HS-27A (cell line): ENCODE data around the gene ALOX15B.

ENCODE experiments used
- DNase-seq: peaks from one replicate; pipeline ENCODE4 v3.0.0-alpha.2; 2012; ENCODE audit warnings: low read depth, missing footprints

Gene ALOX15B, protein sequence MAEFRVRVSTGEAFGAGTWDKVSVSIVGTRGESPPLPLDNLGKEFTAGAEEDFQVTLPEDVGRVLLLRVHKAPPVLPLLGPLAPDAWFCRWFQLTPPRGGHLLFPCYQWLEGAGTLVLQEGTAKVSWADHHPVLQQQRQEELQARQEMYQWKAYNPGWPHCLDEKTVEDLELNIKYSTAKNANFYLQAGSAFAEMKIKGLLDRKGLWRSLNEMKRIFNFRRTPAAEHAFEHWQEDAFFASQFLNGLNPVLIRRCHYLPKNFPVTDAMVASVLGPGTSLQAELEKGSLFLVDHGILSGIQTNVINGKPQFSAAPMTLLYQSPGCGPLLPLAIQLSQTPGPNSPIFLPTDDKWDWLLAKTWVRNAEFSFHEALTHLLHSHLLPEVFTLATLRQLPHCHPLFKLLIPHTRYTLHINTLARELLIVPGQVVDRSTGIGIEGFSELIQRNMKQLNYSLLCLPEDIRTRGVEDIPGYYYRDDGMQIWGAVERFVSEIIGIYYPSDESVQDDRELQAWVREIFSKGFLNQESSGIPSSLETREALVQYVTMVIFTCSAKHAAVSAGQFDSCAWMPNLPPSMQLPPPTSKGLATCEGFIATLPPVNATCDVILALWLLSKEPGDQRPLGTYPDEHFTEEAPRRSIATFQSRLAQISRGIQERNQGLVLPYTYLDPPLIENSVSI

DNA sequence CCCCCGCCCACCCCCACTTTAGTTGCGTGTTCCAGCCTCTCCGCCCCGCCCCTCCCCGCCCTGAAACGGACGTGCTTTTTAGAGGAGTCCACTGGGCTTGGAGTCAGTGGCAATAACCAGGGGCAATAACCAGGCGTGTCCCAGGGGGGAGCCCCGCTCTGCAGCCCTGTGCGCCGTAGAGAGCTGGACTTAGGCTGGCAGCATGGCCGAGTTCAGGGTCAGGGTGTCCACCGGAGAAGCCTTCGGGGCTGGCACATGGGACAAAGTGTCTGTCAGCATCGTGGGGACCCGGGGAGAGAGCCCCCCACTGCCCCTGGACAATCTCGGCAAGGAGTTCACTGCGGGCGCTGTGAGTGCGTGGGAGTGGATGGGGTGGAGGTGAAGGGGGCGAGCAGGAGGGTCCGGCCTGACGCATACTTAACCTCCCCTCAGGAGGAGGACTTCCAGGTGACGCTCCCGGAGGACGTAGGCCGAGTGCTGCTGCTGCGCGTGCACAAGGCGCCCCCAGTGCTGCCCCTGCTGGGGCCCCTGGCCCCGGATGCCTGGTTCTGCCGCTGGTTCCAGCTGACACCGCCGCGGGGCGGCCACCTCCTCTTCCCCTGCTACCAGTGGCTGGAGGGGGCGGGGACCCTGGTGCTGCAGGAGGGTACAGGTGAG, at the start of gene ALOX15B:
Gene ALOX15B (plus strand): TSS at position 106 of the 657 bp plus-strand sequence. CDS start 97 bp downstream, at position 203.
- DNase-seq, result no peak

DNA sequence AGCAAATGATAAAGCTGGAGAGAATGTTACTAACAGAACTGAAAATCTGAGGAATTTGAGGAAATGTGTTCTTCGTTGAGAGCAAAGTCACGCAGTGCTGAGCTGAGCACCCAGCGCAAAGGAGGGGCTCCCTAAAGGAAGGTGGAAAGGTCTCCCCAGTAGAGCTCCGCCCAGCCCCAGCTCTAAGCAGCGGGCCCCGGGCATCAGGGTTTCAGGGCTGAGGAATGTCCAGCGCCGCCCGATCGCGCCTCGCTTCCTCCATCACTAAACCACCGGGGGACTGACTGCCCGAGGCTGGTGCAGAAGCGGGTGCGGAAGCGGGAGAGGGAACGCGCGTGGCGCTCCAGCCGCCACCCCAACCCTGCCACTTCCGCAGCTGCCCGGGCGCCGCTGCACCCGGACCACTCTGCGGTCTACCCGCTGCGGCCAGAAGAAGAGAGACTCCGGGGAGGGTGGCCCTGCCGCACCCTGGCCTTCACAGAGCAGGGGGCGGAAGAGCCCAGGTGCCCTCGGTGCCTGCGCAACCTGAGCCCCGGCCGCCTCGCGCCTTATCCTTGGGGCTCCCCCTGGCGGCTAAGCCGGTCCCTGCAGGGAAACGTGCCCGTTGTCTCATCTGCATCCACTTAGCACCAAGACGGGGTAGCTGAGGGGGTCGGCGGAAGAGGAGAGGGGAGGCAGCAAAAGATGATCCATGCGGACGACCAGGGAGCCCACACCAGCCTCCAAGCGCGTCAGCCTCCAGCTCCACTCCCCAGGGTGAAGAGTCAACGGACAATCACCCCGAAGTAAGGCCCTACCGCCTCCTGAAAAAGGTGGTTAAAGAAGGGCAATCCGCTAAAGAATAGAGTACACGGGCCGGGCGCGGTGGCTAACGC, 48.8 kb upstream of the ALOX15B start:
- no peak for DNase-seq

DNA sequence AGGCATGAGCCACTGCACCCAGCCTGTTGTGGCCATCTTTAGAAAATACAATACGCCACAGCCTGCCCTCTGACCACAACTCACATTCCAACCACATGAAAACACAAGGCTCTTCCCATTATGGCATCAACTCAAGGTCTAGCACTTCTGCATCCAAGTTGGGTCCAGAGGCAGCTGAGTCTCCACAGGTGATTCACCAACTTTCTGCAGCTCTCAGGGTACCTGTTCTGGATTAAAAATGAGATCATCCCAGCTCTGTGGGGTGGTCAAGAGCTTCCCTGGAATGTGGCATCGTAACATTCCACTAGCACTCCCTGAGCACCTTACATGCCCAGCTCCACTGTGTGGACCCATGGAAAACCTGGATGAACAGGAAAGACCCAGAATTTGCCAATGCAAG, 46.3 kb upstream of the ALOX15B start:
- DNase-seq, result no peak

DNA sequence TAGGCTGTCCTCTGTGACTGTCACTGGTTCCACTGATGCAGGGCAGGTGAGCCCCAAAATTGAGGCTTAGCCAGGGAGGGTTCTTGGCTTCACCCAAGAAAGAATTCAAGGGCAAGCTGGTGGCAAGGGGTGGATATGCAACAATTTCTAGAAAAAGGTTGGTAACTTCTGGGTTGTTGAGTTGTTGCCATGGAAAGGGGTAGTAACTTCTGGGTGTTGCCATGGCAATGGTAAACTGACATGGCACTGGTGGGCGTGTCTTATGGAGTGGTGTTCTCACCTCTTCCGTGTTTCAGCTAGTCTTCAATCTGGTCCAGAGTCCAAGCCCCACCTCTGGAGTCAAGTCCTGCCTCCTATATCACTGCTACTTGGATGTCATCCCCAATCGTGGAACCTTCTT, 45.9 kb upstream of the ALOX15B start:
- DNase-seq, result no peak

DNA sequence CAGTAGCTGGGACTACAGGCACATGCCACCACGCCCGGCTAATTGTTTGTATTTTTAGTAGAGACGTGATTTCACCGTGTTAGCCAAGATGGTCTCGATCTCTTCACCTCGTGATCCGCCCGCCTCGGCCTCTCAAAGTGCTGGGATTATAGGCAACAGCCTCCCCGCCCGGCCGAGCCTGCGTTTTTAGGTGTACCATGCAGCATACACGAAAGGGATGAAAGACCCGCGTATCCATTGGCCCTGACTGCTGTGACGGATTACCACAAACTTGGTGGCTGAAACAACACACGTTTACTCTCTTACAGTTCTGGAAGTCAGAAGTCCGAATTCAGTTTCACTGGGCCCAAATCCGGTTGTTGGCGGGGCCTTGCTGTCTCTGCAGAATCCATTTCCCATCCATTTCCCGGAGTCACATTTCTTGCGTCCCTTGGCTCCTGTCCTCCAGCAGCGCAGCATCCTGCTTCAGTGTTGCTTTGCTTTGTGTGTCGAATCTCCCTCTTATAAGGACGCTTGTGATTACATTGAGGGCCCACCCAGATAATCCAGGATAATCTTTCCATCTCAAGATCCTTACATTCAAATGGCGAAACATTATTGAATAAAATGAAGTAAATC, 44.8 kb upstream of the ALOX15B start:
- DNase-seq, result no peak

DNA sequence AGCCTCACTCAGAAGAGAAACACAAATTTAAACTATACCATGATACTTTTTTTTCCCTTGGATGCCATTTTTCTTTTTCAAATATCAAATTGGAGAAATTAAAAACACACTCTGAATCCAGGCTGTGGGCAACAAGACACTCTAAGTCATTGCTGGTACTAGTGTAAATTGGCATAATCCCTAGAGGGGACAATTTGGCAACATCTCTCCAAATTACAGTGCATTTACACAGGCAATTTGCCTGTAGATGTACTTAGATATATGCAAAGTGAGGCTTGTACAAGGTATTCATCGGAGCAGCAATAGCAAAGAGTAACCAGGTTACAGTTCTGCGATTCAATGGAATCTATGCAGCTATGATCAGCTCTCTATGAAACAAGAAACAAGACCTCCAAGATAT, 43.1 kb upstream of the ALOX15B start:
- no peak for DNase-seq

DNA sequence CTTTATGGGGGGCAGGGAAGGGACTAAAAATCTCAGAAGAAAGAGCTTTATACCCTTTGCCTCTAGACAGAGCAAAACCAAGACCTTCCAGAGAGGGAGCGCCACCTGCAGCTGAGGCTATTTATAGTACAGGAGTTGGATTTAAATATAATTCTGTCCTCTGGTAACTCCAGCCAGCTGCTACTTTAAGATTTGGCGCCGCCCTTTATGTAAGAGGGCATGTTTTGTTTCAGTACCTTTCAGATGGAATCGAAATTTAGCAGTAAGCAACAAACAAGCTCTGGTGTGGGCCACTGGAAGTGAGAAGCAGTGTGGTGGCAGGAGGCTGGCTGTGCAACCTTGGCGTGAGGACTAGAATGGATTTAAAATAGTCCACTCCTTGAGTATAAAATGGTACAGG, 41.7 kb upstream of the ALOX15B start:
- no peak for DNase-seq

DNA sequence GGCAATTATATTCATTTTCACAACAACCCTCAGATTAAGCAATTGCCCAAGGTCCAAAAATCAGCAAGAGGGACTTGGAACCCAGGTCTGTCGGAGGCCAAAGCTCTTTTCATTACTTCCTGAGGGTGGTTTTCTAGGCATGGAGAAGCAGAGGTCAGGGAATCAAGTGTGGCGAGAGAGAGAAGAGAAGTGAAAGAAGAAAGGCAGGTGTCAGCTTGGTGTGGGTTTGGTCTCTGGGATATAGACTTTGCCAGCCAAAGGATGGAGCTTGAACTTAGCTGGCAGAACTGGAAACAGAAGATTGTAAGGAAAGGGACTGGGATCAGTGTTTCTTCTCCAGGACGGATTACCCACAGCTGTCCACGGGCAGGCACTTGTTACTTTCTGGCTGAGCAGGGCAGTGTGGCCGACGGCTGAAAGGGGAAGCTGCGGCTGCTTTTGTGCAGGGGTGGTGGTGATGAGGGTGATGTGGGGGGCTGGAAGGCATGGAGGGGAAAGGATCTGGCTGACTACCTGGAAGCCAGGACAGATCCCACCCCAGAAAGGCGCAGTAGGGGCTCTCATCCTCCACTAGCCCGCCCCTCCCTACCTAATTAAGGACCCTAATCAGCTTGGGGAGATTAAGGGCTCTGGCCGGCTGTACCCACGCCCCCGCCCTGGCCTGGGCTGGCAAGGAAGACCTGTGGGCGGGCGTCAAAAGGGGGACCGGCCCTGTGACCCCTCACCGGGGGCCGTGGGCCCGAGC, 36.7 kb upstream of the ALOX15B start, which contains the start of gene GUCY2D:
Gene GUCY2D (plus strand): TSS at position 640 of the 745 bp plus-strand sequence. CDS start 433 bp downstream, outside the sequence.
- no peak for DNase-seq

DNA sequence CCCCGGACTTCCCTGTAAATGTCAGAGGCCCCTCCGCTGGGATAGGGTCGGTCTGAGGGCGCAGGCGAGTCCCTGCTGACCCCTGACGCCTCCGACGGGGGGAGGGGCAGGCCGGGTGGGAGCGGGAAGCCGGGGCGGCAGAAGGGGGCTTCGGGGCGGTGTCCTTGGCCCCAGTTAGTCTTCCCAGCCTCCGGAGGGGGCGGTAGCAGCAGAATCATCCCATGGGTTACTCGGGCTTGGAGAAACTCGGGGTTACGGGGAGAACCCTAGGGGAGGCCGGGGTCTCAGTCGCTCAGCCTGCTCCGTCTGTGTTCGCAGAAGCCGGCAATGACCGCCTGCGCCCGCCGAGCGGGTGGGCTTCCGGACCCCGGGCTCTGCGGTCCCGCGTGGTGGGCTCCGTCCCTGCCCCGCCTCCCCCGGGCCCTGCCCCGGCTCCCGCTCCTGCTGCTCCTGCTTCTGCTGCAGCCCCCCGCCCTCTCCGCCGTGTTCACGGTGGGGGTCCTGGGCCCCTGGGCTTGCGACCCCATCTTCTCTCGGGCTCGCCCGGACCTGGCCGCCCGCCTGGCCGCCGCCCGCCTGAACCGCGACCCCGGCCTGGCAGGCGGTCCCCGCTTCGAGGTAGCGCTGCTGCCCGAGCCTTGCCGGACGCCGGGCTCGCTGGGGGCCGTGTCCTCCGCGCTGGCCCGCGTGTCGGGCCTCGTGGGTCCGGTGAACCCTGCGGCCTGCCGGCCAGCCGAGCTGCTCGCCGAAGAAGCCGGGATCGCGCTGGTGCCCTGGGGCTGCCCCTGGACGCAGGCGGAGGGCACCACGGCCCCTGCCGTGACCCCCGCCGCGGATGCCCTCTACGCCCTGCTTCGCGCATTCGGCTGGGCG, 35.9 kb upstream of the ALOX15B start:
- no peak for DNase-seq

DNA sequence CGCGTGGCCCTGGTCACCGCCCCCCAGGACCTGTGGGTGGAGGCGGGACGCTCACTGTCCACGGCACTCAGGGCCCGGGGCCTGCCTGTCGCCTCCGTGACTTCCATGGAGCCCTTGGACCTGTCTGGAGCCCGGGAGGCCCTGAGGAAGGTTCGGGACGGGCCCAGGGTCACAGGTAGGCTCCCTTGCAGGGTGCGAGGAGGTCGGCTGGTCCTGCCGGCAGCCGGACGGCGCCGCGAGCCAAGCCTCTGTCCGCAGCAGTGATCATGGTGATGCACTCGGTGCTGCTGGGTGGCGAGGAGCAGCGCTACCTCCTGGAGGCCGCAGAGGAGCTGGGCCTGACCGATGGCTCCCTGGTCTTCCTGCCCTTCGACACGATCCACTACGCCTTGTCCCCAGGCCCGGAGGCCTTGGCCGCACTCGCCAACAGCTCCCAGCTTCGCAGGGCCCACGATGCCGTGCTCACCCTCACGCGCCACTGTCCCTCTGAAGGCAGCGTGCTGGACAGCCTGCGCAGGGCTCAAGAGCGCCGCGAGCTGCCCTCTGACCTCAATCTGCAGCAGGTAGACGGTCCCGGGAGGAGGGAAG, 35.2 kb upstream of the ALOX15B start:
- no peak for DNase-seq

DNA sequence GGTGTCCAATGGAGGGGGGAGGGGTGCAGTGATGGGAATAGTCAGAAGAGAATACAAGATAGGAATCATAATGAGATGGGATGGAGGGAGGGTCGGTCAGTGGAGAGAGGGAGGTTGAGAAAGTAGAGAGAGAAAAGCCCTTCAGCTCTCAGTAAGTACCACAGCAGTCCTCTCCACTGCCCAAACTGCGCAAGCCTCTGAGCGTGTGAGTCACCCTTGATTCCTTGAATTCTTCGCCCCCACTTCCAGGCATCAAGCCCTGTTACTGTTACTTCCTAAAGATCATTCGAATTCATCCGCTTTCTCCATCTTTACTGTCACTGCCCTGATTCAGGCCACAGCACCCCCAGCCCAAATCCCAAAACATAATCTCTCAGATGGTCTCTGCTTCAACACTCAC, 34.0 kb upstream of the ALOX15B start:
- no peak for DNase-seq

DNA sequence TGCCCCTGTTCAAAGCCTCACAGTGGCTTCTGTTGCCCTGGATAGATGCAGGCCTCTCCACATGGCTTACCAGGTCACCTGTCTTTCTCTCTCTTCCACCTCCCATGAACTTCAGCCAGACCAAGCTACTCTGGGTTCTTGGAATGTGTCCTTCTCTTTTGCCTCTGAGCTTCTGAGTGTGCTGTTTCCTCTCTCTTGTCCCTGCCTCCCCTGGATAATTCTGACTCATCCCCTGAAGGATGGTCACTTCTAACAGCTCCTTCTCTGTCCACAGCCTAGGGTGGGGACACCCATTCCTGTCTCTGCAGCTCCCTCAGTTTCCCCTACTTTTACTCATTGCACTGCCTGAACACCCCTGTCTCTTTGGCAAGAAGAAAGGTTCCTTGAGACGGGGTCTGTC, 33.5 kb upstream of the ALOX15B start:
- no peak for DNase-seq

DNA sequence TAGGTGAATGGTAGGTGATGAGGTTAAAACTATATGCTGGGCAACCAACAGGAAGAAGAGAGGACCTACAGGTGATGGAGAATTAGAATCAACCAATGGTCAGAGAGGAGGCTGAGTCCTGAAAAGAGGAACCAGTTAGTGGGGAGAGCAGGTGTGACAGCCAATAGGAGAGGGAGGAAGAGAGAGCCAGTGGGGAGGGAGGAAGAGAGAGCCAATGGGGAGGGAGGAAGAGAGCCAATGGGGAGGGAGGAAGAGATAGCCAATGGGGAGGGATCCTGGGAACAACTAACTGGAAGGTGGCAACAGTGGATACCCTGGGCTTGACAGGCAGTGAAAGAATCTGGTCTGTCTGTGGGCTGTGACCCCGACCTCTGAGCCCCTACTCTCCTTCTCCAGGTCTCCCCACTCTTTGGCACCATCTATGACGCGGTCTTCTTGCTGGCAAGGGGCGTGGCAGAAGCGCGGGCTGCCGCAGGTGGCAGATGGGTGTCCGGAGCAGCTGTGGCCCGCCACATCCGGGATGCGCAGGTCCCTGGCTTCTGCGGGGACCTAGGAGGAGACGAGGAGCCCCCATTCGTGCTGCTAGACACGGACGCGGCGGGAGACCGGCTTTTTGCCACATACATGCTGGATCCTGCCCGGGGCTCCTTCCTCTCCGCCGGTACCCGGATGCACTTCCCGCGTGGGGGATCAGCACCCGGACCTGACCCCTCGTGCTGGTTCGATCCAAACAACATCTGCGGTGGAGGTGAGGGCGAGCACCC, 32.7 kb upstream of the ALOX15B start:
- no peak for DNase-seq

DNA sequence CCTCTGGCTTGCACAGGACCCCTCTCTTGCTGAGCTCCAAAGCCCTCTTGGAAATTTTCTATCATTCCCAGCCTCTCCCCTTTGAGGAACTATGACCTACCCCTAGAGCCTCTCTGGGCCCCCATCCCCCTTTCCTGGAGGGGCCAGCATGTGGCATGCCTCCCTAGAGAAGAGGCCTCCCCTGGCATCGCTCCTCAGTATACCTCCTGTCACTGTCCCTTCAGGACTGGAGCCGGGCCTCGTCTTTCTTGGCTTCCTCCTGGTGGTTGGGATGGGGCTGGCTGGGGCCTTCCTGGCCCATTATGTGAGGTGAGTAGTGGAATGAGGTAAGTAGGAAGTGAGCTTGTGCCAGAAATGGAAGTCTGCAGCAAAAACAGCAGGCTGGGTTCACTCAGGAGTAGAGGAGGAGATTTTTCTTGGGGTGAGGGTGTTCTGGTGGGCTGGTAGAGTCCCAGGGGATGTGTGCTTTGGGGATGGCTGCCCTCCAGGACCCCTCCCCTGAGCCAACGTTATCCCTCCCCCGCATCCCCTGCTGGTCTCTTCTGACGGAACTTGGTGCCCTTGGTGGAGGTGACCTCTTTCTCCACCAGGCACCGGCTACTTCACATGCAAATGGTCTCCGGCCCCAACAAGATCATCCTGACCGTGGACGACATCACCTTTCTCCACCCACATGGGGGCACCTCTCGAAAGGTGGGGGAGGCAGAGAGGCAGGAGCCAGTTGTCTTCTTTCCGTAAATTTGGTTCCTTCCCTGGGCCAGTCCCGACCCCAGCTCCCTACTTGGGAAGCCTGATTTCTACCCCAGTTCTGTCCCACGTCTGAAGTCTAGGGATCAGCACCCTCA, 31.8 kb upstream of the ALOX15B start:
- DNase-seq, result no peak

DNA sequence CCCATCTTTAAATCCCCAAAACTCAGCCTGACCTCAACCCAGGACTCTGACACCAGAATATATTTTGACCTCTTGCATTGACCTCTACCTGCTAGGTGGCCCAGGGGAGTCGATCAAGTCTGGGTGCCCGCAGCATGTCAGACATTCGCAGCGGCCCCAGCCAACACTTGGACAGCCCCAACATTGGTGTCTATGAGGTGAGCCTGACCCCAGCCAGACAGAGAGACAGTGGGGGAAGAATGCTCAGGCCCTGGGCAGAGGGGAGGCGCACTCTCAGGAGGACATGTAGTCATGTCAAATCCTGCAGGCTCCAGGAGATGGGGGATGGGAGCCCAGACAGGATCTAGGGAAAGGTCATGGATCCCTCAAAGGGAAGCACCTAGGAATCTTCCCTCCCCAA, 31.0 kb upstream of the ALOX15B start:
- DNase-seq, result no peak

DNA sequence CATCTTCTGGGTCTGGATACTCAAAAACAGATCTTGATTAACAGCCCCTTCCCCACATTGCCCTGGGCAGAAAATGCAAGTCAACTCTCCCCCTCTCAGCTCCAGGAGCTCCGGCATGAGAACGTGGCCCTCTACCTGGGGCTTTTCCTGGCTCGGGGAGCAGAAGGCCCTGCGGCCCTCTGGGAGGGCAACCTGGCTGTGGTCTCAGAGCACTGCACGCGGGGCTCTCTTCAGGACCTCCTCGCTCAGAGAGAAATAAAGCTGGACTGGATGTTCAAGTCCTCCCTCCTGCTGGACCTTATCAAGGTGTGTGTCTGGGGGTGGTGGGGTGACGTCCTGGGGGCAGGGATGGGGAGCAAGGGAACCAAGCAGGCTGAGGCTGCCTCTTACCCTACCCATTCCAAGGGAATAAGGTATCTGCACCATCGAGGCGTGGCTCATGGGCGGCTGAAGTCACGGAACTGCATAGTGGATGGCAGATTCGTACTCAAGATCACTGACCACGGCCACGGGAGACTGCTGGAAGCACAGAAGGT, 26.7 kb upstream of the ALOX15B start:
- no peak for DNase-seq

DNA sequence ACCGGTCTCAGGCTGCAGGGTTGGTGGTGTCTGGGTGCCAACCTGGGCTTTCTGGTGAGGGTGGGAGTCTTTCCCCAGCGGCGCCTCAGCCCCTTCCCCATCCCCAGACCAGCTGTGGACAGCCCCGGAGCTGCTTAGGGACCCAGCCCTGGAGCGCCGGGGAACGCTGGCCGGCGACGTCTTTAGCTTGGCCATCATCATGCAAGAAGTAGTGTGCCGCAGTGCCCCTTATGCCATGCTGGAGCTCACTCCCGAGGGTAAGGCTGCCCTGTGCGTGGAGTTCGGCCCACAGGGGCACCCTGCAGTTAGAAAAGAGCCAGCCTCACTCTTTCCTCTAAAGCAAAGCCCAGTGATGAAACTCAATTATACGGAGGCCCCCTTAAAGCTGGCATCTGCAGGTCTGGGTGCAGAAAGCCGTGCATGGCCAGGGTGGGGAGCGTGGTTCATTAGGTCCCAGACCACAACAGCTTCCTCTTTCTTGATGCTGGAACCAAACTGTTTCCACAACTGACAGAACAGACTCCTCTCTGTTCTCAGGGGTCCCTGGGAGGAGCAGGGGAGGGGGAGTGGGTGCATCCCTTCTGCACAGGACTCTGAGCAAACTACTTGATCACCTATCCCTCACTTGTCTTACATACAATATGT, 25.7 kb upstream of the ALOX15B start:
- DNase-seq, result no peak
